BJ (cell line): ENCODE results near the gene FGF5. TPM values are rescaled to one million over a fixed set of nuclear protein-coding genes. Genes with fewer than 3 reads are reported as not detected.

ENCODE experiments used
- CTCF ChIA-PET: fragments of 350-600 bp; formaldehyde crosslinking; extraction: SDS; loops from one replicate; lab custom pipeline; 2021; ENCODE audit warnings: antibody characterized with exemption, inconsistent platforms; lab: Yijun Ruan, JAX
- POLR2A ChIA-PET: fragments of 300-600 bp; sonication (Branson Sonifier 250); formaldehyde crosslinking; extraction: SDS; loops from one replicate; lab custom pipeline; 2021; ENCODE audit warnings: antibody characterized with exemption; lab: Charles Lee
- DNase-seq: peaks from one replicate; pipeline ENCODE4 v3.0.0-alpha.2; 2011; ENCODE audit warnings: low read depth
- H3K27me3 ChIP-seq: 2 replicates; pipeline ENCODE4 v1.6.0; 2011; ENCODE audit warnings: low read length; ENCODE audit not compliant: control insufficient read depth, insufficient read depth
- H3K36me3 ChIP-seq: 2 replicates; pipeline ENCODE4 v1.5.1; 2011; ENCODE audit warnings: low read length; ENCODE audit not compliant: control insufficient read depth, insufficient read depth
- H3K4me3 ChIP-seq: 2 replicates; pipeline ENCODE4 v1.5.1; 2011; ENCODE audit warnings: low read depth, mild to moderate bottlenecking, control low read depth, low read length
- polyA plus RNA-seq: library from polyadenylated mRNA; depleted of rRNA; stranded (reverse); fragments of >200 nt; gene quantifications from 2 replicates; pipeline ENCODE4 v1.2.3, GENCODE V29; 2011
- TF ChIP-seq, protein P1 (sequence below): IDR thresholded peaks from 2 replicates; pipeline ENCODE4 v1.5.1; 2011; ENCODE audit warnings: low read depth, mild to moderate bottlenecking, control low read depth, inconsistent platforms, low read length, moderate library complexity; ENCODE audit not compliant: insufficient read depth

FGF5 gene
- polyA plus RNA-seq, 1 experiment, result 43.7 TPM

DNA sequence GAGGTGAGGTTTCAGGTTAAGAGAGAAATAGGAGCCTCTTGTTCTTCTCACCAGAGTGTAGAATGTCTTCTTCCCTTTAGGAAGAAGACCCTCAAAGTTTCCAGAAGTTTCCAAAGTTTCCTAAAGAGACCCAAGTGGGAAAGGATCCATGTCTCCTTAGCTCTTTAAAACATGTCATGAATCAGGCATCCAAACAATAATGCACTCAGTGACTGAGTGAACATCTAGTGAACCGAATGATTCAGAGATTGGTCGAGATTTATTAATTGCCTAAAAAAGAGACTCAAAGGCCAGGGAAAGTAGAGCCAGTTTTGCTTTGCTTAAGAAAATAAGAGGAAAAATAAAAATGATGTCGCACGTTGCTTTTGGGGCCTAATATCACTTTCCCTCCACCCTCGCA, 29.4 kb downstream of the FGF5 start:
- CTCF ChIA-PET, result interaction anchor here (1.2 kb wide), 1 partner anchor 11 kb away, joined by 4 read pairs; no protein-coding TSS in a partner anchor
- no peaks in the 10 kb centered on the region for H3K27me3 ChIP-seq
- POLR2A ChIA-PET, result no interaction called here
- H3K36me3 ChIP-seq, result no peaks in the 10 kb centered on the region
- no peak for DNase-seq
- H3K4me3 ChIP-seq, result no peak overlapping the region
- TF ChIP-seq, protein P1, sequence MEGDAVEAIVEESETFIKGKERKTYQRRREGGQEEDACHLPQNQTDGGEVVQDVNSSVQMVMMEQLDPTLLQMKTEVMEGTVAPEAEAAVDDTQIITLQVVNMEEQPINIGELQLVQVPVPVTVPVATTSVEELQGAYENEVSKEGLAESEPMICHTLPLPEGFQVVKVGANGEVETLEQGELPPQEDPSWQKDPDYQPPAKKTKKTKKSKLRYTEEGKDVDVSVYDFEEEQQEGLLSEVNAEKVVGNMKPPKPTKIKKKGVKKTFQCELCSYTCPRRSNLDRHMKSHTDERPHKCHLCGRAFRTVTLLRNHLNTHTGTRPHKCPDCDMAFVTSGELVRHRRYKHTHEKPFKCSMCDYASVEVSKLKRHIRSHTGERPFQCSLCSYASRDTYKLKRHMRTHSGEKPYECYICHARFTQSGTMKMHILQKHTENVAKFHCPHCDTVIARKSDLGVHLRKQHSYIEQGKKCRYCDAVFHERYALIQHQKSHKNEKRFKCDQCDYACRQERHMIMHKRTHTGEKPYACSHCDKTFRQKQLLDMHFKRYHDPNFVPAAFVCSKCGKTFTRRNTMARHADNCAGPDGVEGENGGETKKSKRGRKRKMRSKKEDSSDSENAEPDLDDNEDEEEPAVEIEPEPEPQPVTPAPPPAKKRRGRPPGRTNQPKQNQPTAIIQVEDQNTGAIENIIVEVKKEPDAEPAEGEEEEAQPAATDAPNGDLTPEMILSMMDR, result no peak

DNA sequence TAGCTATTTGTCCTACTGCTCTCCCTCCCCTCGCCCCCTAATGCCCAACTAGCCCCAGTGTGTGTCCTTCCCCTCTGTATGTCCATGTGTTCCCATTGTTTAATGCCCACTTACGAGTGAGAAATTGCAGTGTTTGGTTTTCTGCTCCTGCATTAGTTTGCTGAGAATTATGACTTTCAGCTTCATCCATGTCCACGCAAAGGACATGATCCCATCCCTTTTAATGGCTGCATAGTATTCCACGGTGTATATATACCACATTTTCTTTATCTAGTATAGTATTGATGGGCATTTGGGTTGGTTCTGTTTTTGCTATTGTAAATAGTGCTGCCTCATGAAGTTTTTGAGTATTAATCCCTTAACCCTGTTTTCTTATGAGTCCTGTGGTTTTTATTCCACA, 35.4 kb downstream of the FGF5 start:
- TF ChIP-seq, protein P1, result no peak
- no peak for DNase-seq
- CTCF ChIA-PET, result interaction anchor here (1.2 kb wide), 1 partner anchor 21 kb away, joined by 3 read pairs; no protein-coding TSS in a partner anchor
- no peaks in the 10 kb centered on the region for H3K36me3 ChIP-seq
- H3K4me3 ChIP-seq, result no peak overlapping the region
- H3K27me3 ChIP-seq, result no peaks in the 10 kb centered on the region
- POLR2A ChIA-PET, result interaction anchor here (0.7 kb wide), 1 partner anchor 17 kb away, joined by 3 read pairs; no protein-coding TSS in a partner anchor

DNA sequence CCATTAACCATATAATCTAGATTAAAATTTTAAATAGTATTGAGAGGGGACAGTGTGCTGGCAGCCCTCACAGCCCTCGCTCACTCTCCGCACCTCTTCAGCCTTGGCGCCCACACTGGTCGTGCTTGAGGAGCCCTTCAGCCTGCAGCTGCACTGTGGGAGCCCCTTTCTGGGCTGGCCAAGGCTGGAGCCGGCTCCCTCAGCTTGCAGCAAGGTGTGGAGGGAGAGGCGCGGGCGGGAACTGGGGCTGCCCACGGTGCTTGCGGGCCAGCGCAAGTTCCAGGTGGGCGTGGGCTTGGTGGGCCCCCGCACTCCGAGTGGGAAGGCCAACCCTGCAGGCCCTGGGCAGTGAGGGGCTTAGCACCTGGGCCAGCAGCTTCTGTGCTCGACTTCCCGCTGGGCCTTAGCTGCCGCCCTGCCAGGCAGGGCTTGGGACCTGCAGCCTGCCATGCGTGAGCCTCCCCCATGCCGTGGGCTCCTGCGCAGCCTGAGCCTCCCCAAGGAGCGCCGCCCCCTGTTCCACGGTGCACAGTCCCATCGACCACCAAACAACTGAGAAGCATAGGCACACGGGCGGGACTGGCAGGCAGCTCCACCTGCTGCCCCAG, 36.3 kb downstream of the FGF5 start:
- H3K4me3 ChIP-seq, result no peak overlapping the region
- H3K27me3 ChIP-seq, result no peaks in the 10 kb centered on the region
- no peak for DNase-seq
- no peaks in the 10 kb centered on the region for H3K36me3 ChIP-seq
- CTCF ChIA-PET, result interaction anchor here (1.2 to 1.3 kb wide), 2 partner anchors 20 to 33 kb away, joined by 3 read pairs; partner anchors contain the start of gene CFAP299
- TF ChIP-seq, protein P1, result no peak
- POLR2A ChIA-PET, result interaction anchor here (0.7 kb wide), 1 partner anchor 18 kb away, joined by 3 read pairs; no protein-coding TSS in a partner anchor

DNA sequence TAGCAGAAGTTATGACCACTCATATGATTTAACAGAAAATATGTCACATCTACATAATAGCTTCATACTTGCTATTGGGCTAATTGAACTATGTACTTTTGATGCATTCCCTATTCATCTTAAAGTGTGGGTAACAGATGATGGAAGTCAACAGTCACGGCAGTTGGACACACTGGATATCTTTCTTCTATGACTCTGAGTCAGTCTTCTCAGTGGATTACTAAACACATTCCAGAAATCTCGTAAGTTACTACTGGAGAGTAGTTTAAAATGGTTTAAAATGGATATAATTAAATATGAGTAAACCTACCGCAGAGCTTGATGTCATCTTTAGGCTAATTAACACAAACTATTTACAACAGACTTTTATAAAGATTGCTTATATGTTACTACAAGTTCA, 39.0 kb downstream of the FGF5 start:
- Histone ChIP-seq H3K4me3 (no peak overlapping the region), H3K36me3 (no peaks in the 10 kb centered on the region), H3K27me3 (no peaks in the 10 kb centered on the region)
- peak; percentile 62 for DNase-seq
- TF ChIP-seq, protein P1, result no peak
- CTCF ChIA-PET, result interaction anchor here (0.8 to 1.5 kb wide), 2 partner anchors 9 to 85 kb away, joined by 3 to 4 read pairs; no protein-coding TSS in a partner anchor
- POLR2A ChIA-PET, result no interaction called here

DNA sequence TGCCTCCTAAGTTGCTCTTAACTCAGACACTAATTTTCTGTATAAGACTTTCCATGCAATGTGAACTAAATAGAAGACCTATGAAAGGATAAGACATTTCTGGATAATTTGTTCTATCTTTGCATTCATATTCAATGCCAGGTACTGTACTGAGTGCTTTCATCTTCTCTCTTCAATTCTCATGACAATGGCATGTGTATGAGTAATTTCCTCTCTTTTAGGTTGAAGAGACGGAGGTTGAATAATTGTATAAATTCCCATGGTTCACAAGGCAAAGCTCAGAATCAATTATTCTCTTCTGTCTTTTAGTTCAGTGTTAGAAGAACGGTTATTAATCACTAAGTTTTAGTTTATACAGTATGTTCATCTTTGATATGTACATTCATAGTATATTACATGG, 39.8 kb downstream of the FGF5 start:
- no peak for DNase-seq
- Histone ChIP-seq H3K36me3 (no peaks in the 10 kb centered on the region), H3K4me3 (no peak overlapping the region), H3K27me3 (no peaks in the 10 kb centered on the region)
- CTCF ChIA-PET, result interaction anchor here (0.6 to 1.5 kb wide), 2 partner anchors 10 to 59 kb away, joined by 3 to 4 read pairs; no protein-coding TSS in a partner anchor
- TF ChIP-seq, protein P1, result no peak
- POLR2A ChIA-PET, result no interaction called here
